ENCODE data around the gene TTC28.

DNA sequence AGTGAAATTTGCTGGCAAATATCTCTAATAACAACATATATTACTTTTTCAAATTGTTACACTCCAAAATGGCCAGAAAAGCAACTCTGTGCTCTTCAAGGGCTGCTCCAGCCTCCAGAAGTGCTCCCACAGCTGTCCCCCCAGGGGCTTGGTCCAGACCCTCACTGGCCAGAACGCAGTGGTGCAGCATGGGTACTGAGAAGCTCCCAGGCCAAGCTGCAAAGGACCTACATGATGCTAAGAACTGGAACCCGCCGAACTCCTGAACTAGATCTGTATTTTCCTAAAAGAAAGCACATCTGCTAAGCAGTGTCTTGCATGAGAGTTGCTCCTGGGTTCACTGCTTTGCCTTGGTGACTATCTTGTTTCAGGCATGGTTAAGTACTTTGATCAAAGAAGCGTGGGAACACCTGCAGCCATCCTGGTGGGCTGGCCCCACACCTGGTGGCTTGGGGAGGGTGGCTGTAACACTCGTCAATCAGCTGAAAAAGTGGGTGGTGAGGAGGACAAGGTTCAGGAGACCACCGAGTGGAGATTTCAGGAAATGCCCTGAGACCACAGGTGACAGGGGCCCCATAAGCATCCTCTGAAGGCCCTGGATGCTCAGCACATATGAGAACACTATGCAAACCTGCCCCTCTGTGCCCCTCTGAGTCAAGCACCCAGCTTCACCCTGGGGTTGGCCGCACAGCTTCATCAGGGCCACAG lies 687.9 kb downstream of the TTC28 start:
- TF ChIP-seq, protein P1, sequence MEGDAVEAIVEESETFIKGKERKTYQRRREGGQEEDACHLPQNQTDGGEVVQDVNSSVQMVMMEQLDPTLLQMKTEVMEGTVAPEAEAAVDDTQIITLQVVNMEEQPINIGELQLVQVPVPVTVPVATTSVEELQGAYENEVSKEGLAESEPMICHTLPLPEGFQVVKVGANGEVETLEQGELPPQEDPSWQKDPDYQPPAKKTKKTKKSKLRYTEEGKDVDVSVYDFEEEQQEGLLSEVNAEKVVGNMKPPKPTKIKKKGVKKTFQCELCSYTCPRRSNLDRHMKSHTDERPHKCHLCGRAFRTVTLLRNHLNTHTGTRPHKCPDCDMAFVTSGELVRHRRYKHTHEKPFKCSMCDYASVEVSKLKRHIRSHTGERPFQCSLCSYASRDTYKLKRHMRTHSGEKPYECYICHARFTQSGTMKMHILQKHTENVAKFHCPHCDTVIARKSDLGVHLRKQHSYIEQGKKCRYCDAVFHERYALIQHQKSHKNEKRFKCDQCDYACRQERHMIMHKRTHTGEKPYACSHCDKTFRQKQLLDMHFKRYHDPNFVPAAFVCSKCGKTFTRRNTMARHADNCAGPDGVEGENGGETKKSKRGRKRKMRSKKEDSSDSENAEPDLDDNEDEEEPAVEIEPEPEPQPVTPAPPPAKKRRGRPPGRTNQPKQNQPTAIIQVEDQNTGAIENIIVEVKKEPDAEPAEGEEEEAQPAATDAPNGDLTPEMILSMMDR (IDR thresholded peaks at IDR 0.05; ENCODE audit: low read depth, low read length): no peak
- TF ChIP-seq POLR2A (IDR thresholded peaks at IDR 0.05; ENCODE audit: extremely low read depth, insufficient read length) (no peak), MYC (IDR thresholded peaks at IDR 0.05; ENCODE audit: low read depth, low read length) (no peak)

Measured in NB4 (cell line).